ENCODE measurements around the gene ENPP1. TPM values are rescaled to one million over a fixed set of nuclear protein-coding genes. Genes with fewer than 3 reads are reported as not detected.

Gene ENPP1
- total RNA-seq, 2 donors from 2014 or later: 17.8 to 18.9 TPM

GRCh38 chr6:131821010-131821807 lies 13.4 kb downstream of the ENPP1 start:
- intact Hi-C loops (cut with DNase I): no loop called here
- TF ChIP-seq, protein P1, sequence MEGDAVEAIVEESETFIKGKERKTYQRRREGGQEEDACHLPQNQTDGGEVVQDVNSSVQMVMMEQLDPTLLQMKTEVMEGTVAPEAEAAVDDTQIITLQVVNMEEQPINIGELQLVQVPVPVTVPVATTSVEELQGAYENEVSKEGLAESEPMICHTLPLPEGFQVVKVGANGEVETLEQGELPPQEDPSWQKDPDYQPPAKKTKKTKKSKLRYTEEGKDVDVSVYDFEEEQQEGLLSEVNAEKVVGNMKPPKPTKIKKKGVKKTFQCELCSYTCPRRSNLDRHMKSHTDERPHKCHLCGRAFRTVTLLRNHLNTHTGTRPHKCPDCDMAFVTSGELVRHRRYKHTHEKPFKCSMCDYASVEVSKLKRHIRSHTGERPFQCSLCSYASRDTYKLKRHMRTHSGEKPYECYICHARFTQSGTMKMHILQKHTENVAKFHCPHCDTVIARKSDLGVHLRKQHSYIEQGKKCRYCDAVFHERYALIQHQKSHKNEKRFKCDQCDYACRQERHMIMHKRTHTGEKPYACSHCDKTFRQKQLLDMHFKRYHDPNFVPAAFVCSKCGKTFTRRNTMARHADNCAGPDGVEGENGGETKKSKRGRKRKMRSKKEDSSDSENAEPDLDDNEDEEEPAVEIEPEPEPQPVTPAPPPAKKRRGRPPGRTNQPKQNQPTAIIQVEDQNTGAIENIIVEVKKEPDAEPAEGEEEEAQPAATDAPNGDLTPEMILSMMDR (IDR thresholded peaks at IDR 0.05): no peak
- TF ChIP-seq POLR2A (IDR thresholded peaks at IDR 0.05): no peak
- TF ChIP-seq POLR2AphosphoS5 (IDR thresholded peaks at IDR 0.05): no peak
- 55% methylated on average over 6 of the region's 6 CpGs for WGBS

GRCh38 chr6:131822119-131822518 lies 14.3 kb downstream of the ENPP1 start:
- no peak overlapping the region for H3K27ac ChIP-seq
- DNase-seq (ENCODE audit: low spot score): no peak
- no peaks in the 10 kb centered on the region for H3K27me3 ChIP-seq (replicated peaks; ENCODE audit: insufficient read depth)
- no peak overlapping the region for H3K4me3 ChIP-seq
- intact Hi-C loops (cut with DNase I): no loop called here
- TF ChIP-seq POLR2AphosphoS5 (IDR thresholded peaks at IDR 0.05): no peak
- no peaks in the 10 kb centered on the region for H3K4me1 ChIP-seq (replicated peaks)
- no peaks in the 10 kb centered on the region for H3K36me3 ChIP-seq
- H3K9me3 ChIP-seq: no peaks in the 10 kb centered on the region
- 57% methylated on average over 3 of the region's 3 CpGs for WGBS

More at GRCh38 chr6:131821010-131821807, 13.4 kb downstream of the ENPP1 start:
- no peaks in the 10 kb centered on the region for H3K4me1 ChIP-seq (replicated peaks)
- H3K27ac ChIP-seq: no peak overlapping the region
- H3K27me3 ChIP-seq (replicated peaks; ENCODE audit: insufficient read depth): no peaks in the 10 kb centered on the region
- H3K36me3 ChIP-seq: no peaks in the 10 kb centered on the region
- H3K9me3 ChIP-seq: no peaks in the 10 kb centered on the region
- H3K4me3 ChIP-seq: no peak overlapping the region
- DNase-seq (ENCODE audit: low spot score): no peak

GRCh38 chr6:131823276-131823902 lies 15.6 kb downstream of the ENPP1 start:
- no peak overlapping the region for H3K27ac ChIP-seq
- H3K4me3 ChIP-seq: no peak overlapping the region
- no peaks in the 10 kb centered on the region for H3K27me3 ChIP-seq (replicated peaks; ENCODE audit: insufficient read depth)
- H3K36me3 ChIP-seq: no peaks in the 10 kb centered on the region
- TF ChIP-seq POLR2AphosphoS5 (IDR thresholded peaks at IDR 0.05): no peak
- no peak for TF ChIP-seq POLR2A (IDR thresholded peaks at IDR 0.05)
- TF ChIP-seq, protein P1 (IDR thresholded peaks at IDR 0.05): no peak
- DNase-seq (ENCODE audit: low spot score): no peak
- H3K4me1 ChIP-seq (replicated peaks): no peaks in the 10 kb centered on the region
- 43% methylated on average over 3 of the region's 3 CpGs for WGBS
- intact Hi-C loops (cut with DNase I): no loop called here
- no peaks in the 10 kb centered on the region for H3K9me3 ChIP-seq

DNA sequence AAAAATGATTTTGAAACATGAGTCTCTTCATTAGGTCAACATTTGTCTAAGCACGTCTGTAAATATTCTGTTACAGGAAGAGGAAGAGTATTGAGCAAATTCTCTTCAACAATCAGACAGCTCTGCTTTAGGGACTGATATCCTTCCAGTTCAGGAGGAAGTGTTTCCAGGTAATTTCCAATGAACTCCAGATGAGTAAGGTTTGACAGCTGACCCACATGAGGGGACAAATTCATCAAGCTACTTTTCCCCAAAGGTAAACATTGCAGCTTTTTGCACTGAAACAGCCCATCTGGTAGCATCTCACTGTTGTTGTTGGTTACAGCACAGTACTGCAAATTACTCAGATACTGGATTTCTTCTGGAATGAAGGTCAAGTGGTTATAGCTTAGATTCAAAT lies 18.1 kb downstream of the ENPP1 start:
- no peak for DNase-seq (ENCODE audit: low spot score)
- H3K27ac ChIP-seq: no peak overlapping the region
- TF ChIP-seq POLR2AphosphoS5 (IDR thresholded peaks at IDR 0.05): peak; percentile 47
- TF ChIP-seq POLR2A (IDR thresholded peaks at IDR 0.05): no peak
- no peaks in the 10 kb centered on the region for H3K9me3 ChIP-seq
- intact Hi-C loops (cut with DNase I): no loop called here
- H3K4me1 ChIP-seq (replicated peaks): no peaks in the 10 kb centered on the region
- H3K4me3 ChIP-seq: no peak overlapping the region
- WGBS: 13% methylated on average over 1 of the region's 1 CpG
- no peaks in the 10 kb centered on the region for H3K36me3 ChIP-seq
- no peaks in the 10 kb centered on the region for H3K27me3 ChIP-seq (replicated peaks; ENCODE audit: insufficient read depth)

- no peak for DNase-seq (ENCODE audit: low spot score)
- intact Hi-C loops (cut with DNase I): no loop called here
- 75% methylated on average over 7 of the region's 7 CpGs for WGBS
- Histone ChIP-seq H3K27me3 (replicated peaks; ENCODE audit: insufficient read depth) (no peaks in the 10 kb centered on the region), H3K9me3 (no peaks in the 10 kb centered on the region), H3K4me3 (no peak overlapping the region), H3K36me3 (no peaks in the 10 kb centered on the region), H3K4me1 (replicated peaks) (no peaks in the 10 kb centered on the region), H3K27ac (peak overlapping the region; percentile 61 to 66)
- no peak for TF ChIP-seq POLR2AphosphoS5 (IDR thresholded peaks at IDR 0.05)
- TF ChIP-seq, protein P1 (IDR thresholded peaks at IDR 0.05): no peak
- TF ChIP-seq POLR2A (IDR thresholded peaks at IDR 0.05): no peak
Measured at GRCh38 chr6:131828080-131828479, 20.3 kb downstream of the ENPP1 start.
